ENCODE results near the gene WNT6.

Gene WNT6

DNA sequence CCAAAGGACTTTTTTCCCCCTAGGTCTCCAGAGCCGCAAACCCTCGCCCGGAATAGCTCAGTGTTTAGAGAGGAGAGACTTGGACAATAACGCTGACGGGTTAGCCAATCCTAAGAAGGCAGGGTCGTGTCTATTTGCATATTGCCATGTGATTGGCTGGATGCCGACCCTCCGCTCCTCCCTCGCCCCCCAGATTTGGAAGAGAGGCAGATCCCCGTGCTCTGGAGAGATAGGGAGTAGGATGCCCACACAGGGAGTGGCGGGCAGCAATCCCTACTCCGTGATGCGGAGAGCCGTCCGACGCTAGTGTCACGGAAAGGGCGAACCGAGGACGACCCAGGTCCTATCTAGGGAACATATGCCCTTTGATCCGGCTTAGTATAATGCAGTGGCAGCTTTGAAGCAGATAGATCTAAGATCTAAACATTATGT lies 1.4 kb downstream of the WNT6 start:
- no peaks in the 10 kb centered on the region for H3K79me2 ChIP-seq (ENCODE audit: insufficient read depth, low read length)
- H3K9me2 ChIP-seq (replicated peaks; ENCODE audit: insufficient read depth, low read length), result no peaks in the 10 kb centered on the region
- no peaks in the 10 kb centered on the region for H4K20me1 ChIP-seq (ENCODE audit: low read depth, low read length)
- H3K9ac ChIP-seq (ENCODE audit: low read length), result no peak overlapping the region
- H3K36me3 ChIP-seq (ENCODE audit: low read length), result no peaks in the 10 kb centered on the region
- no peaks in the 10 kb centered on the region for H3K9me3 ChIP-seq (ENCODE audit: insufficient read depth, low read length)
- TF ChIP-seq, protein P1, sequence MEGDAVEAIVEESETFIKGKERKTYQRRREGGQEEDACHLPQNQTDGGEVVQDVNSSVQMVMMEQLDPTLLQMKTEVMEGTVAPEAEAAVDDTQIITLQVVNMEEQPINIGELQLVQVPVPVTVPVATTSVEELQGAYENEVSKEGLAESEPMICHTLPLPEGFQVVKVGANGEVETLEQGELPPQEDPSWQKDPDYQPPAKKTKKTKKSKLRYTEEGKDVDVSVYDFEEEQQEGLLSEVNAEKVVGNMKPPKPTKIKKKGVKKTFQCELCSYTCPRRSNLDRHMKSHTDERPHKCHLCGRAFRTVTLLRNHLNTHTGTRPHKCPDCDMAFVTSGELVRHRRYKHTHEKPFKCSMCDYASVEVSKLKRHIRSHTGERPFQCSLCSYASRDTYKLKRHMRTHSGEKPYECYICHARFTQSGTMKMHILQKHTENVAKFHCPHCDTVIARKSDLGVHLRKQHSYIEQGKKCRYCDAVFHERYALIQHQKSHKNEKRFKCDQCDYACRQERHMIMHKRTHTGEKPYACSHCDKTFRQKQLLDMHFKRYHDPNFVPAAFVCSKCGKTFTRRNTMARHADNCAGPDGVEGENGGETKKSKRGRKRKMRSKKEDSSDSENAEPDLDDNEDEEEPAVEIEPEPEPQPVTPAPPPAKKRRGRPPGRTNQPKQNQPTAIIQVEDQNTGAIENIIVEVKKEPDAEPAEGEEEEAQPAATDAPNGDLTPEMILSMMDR (IDR thresholded peaks at IDR 0.05; ENCODE audit: insufficient read depth, low read length, poor library complexity, severe bottlenecking), result no peak
- no peak for TF ChIP-seq EZH2phosphoT487 (conservative IDR thresholded peaks at IDR 0.05; ENCODE audit: low read length)
- no peaks in the 10 kb centered on the region for H3F3A ChIP-seq (ENCODE audit: insufficient read depth)
- H3K27me3 ChIP-seq (ENCODE audit: low read length), result no peaks in the 10 kb centered on the region
- H3K27ac ChIP-seq (ENCODE audit: low read depth, low read length), result no peak overlapping the region
- H3K4me3 ChIP-seq (ENCODE audit: insufficient read depth, low read length, poor library complexity, severe bottlenecking), result no peak overlapping the region
- no peak overlapping the region for H2AFZ ChIP-seq (ENCODE audit: low read depth, low read length, severe bottlenecking)
- no peak overlapping the region for H3K4me2 ChIP-seq (ENCODE audit: low read depth, low read length, poor library complexity, severe bottlenecking)

DNA sequence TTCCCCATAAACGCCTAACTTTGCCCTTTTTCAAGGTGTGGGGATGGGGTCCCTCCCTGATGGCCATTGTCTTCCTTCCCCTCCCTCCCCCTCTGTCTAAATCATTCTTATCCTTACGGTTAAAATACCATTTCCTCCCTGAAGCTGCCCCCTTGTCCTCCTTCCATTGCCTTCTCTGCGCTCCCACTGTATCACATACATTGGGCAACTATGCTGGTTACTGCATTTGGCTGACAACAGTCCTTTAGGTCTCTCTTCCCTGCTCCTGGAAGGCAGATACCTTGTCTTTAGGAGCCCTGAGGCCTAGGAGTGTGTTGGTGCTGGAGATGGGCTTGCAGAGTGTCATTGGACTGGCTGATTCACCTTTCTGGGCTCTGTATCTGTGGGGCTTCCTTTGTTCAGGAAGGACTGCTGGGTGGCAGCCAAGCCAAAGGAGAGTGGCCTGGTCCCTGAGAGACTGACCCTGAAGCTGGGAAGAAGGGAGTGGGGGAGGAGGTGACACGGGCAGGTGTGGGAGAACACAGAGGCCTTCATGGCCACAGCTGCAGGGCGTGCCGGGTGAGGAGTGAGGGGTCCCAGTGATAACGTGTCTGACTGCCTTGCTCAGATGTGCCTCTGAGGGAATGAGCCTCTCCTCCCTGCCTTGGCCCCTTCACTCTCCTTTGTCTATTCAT lies 2.2 kb downstream of the WNT6 start:
- Histone ChIP-seq H3K79me2 (ENCODE audit: insufficient read depth, low read length) (no peaks in the 10 kb centered on the region), H4K20me1 (ENCODE audit: low read depth, low read length) (no peaks in the 10 kb centered on the region), H3F3A (ENCODE audit: insufficient read depth) (no peaks in the 10 kb centered on the region), H3K9ac (ENCODE audit: low read length) (no peak overlapping the region), H3K4me2 (ENCODE audit: low read depth, low read length, poor library complexity, severe bottlenecking) (no peak overlapping the region), H3K9me3 (ENCODE audit: insufficient read depth, low read length) (no peaks in the 10 kb centered on the region), H3K27me3 (ENCODE audit: low read length) (no peaks in the 10 kb centered on the region), H2AFZ (ENCODE audit: low read depth, low read length, severe bottlenecking) (no peak overlapping the region), H3K4me3 (ENCODE audit: insufficient read depth, low read length, poor library complexity, severe bottlenecking) (no peak overlapping the region), H3K9me2 (replicated peaks; ENCODE audit: insufficient read depth, low read length) (no peaks in the 10 kb centered on the region), H3K27ac (ENCODE audit: low read depth, low read length) (no peak overlapping the region), H3K36me3 (ENCODE audit: low read length) (no peaks in the 10 kb centered on the region)
- TF ChIP-seq EZH2phosphoT487 (conservative IDR thresholded peaks at IDR 0.05; ENCODE audit: low read length), result no peak
- TF ChIP-seq, protein P1 (IDR thresholded peaks at IDR 0.05; ENCODE audit: insufficient read depth, low read length, poor library complexity, severe bottlenecking), result no peak

- TF ChIP-seq, protein P1 (IDR thresholded peaks at IDR 0.05; ENCODE audit: insufficient read depth, low read length, poor library complexity, severe bottlenecking), result no peak
- TF ChIP-seq EZH2phosphoT487 (conservative IDR thresholded peaks at IDR 0.05; ENCODE audit: low read length), result no peak
- no peaks in the 10 kb centered on the region for H3F3A ChIP-seq (ENCODE audit: insufficient read depth)
- no peak overlapping the region for H3K9ac ChIP-seq (ENCODE audit: low read length)
- H3K4me2 ChIP-seq (ENCODE audit: low read depth, low read length, poor library complexity, severe bottlenecking), result no peak overlapping the region
- H3K79me2 ChIP-seq (ENCODE audit: insufficient read depth, low read length), result no peaks in the 10 kb centered on the region
- no peaks in the 10 kb centered on the region for H4K20me1 ChIP-seq (ENCODE audit: low read depth, low read length)
- no peak overlapping the region for H2AFZ ChIP-seq (ENCODE audit: low read depth, low read length, severe bottlenecking)
- no peaks in the 10 kb centered on the region for H3K9me3 ChIP-seq (ENCODE audit: insufficient read depth, low read length)
- no peaks in the 10 kb centered on the region for H3K27me3 ChIP-seq (ENCODE audit: low read length)
- no peak overlapping the region for H3K27ac ChIP-seq (ENCODE audit: low read depth, low read length)
- H3K36me3 ChIP-seq (ENCODE audit: low read length), result no peaks in the 10 kb centered on the region
- no peak overlapping the region for H3K4me3 ChIP-seq (ENCODE audit: insufficient read depth, low read length, poor library complexity, severe bottlenecking)
- no peaks in the 10 kb centered on the region for H3K9me2 ChIP-seq (replicated peaks; ENCODE audit: insufficient read depth, low read length)
Measured at GRCh38 chr2:218863021-218863520, 3.5 kb downstream of the WNT6 start.
